Astrocyte of the cerebellum (primary cell): ENCODE results near the gene FMN2.

Experiments
- DNase-seq: peaks from one replicate; pipeline ENCODE4 v3.0.0-alpha.2; 2011; ENCODE audit warnings: low read depth
- H3K4me3 ChIP-seq: 2 replicates; pipeline ENCODE4 v1.5.1; 2011; ENCODE audit warnings: mild to moderate bottlenecking, low read depth, low read length, moderate library complexity
- in situ Hi-C: cut with HindIII; loops from 2 replicates; pipeline ENCODE4 v1.10.0; 2017; ENCODE audit warnings: low sequenced_read_pairs
- TF ChIP-seq, protein P1 (sequence below): IDR thresholded peaks from 2 replicates; pipeline ENCODE4 v1.5.1; 2012; ENCODE audit warnings: low read length, low read depth, moderate library complexity, mild to moderate bottlenecking; ENCODE audit errors: missing control alignments

FMN2 gene

DNA sequence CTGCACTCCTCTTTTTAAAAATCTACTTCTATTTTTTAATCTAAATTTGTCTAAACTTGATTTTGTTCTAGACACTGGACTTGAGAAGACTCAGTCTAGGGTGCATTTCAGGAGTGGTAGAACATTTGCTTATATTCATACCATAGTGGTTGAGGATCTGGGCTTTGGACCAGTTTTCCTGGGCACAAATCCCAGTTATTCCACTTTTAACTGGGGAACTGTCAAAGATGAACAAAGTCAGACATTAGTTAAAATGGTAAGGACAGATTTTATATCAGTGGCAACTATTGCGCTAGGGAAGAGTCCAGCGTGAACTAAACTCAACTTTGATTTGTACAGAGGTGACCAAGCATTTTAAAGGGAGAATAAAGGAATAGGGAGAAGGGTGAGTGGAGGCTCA, 102.4 kb downstream of the FMN2 start:
- H3K4me3 ChIP-seq: no peak overlapping the region
- TF ChIP-seq, protein P1, sequence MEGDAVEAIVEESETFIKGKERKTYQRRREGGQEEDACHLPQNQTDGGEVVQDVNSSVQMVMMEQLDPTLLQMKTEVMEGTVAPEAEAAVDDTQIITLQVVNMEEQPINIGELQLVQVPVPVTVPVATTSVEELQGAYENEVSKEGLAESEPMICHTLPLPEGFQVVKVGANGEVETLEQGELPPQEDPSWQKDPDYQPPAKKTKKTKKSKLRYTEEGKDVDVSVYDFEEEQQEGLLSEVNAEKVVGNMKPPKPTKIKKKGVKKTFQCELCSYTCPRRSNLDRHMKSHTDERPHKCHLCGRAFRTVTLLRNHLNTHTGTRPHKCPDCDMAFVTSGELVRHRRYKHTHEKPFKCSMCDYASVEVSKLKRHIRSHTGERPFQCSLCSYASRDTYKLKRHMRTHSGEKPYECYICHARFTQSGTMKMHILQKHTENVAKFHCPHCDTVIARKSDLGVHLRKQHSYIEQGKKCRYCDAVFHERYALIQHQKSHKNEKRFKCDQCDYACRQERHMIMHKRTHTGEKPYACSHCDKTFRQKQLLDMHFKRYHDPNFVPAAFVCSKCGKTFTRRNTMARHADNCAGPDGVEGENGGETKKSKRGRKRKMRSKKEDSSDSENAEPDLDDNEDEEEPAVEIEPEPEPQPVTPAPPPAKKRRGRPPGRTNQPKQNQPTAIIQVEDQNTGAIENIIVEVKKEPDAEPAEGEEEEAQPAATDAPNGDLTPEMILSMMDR: no peak
- peak; percentile 89 for DNase-seq
- in situ Hi-C loops: no loop called here

- in situ Hi-C loops: loop anchor here (5.0 kb wide), 1 partner anchor 99 kb away; no protein-coding TSS in a partner anchor
- TF ChIP-seq, protein P1: no peak
- no peak for DNase-seq
- no peak overlapping the region for H3K4me3 ChIP-seq
Observed at GRCh38 chr1:240198376-240198775, 106.7 kb downstream of the FMN2 start.

- TF ChIP-seq, protein P1: no peak
- in situ Hi-C loops: loop anchor here (5.0 kb wide), 1 partner anchor 97 kb away; no protein-coding TSS in a partner anchor
- H3K4me3 ChIP-seq: no peak overlapping the region
- DNase-seq: no peak
Observed at GRCh38 chr1:240199758-240200645, 108.3 kb downstream of the FMN2 start.

DNA sequence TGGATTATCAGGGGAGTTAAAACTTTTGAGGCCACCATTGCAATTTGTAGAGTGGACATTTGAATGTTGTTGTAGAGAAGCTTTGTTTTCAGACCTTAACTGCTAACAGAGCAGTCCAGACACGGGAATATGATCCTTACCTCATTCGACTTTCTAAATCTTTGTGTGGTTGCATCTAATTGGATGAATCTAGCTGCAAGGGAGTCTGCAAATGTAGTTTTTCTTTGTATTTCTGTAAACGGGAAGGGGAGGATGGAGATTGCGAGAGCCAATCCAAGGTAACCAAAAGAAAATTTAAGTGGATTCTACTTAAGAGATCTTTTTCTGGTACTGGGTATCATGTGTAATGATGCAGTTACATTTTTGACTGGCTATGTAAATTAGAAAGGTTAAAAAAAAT, 110.2 kb downstream of the FMN2 start:
- DNase-seq: no peak
- TF ChIP-seq, protein P1: no peak
- in situ Hi-C loops: no loop called here
- H3K4me3 ChIP-seq: no peak overlapping the region

DNA sequence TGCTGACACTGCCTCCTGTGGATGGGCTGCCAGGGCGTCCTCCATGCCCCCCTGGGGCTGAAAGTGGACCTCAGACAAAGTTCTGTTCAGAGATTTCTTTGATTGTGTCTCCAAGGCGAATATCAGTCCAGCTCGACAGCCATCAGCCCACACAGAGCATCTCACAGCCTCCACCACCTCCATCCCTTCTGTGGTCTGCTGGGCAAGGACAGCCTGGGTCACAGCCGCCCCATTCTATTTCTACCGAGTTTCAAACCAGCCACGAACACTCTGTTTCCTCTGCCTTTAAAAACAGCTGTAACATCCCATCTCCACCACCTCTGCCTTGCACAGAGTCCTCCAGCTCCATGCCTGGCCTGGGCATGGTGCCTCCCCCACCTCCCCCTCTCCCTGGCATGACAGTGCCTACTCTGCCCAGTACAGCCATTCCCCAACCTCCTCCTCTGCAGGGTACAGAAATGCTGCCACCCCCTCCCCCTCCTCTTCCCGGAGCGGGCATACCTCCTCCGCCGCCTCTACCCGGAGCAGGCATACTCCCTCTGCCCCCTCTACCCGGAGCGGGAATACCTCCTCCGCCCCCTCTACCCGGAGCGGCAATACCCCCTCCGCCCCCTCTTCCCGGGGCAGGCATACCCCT, 115.5 kb downstream of the FMN2 start:
- H3K4me3 ChIP-seq: no peak overlapping the region
- no peak for DNase-seq
- in situ Hi-C loops: no loop called here
- TF ChIP-seq, protein P1: no peak

GRCh38 chr1:240210026-240210425, 118.3 kb downstream of the FMN2 start:
- in situ Hi-C loops: no loop called here
- no peak overlapping the region for H3K4me3 ChIP-seq
- DNase-seq: no peak
- TF ChIP-seq, protein P1: no peak
